Common myeloid progenitor, CD34-positive (primary cell): ENCODE data around the gene INPP4B.

Source experiments
- CTCF ChIA-PET: fragments of 350-600 bp; sonication (Branson Sonifier 250); formaldehyde crosslinking; loops from one replicate; lab custom pipeline; 2021; ENCODE audit warnings: antibody characterized with exemption; lab: Charles Lee
- POLR2A ChIA-PET: fragments of 350-600 bp; sonication (Branson Sonifier 250); formaldehyde crosslinking; loops from one replicate; lab custom pipeline; 2021; ENCODE audit warnings: antibody characterized with exemption; lab: Charles Lee
- DNase-seq, 3 donors: peaks; one replicate each; pipeline versions ENCODE4 v3.0.0 to v3.0.0-alpha.2; 2013
- H3K27ac ChIP-seq, 2 experiments: 1 replicate in 1 of 2; 2 replicates in 1 of 2; pipeline ENCODE4 v1.7.0; 2013; ENCODE audit warnings: inconsistent platforms in 2 of 2, low read length in 2 of 2, mild to moderate bottlenecking in 2 of 2, low read depth in 1 of 2, moderate library complexity in 1 of 2; ENCODE audit not compliant: severe bottlenecking in 2 of 2, insufficient read depth in 1 of 2, poor library complexity in 1 of 2
- H3K27me3 ChIP-seq, 5 experiments: replicated peaks in 2 of 5; 1 replicate in 3 of 5; 2 replicates in 2 of 5; pipeline versions ENCODE4 v1.6.1 to v1.7.0; 2013; ENCODE audit warnings: low read length in 4 of 5, mild to moderate bottlenecking in 2 of 5, moderate library complexity in 2 of 5, inconsistent platforms in 1 of 5; ENCODE audit not compliant: insufficient read depth in 5 of 5, control insufficient read depth in 4 of 5
- H3K36me3 ChIP-seq, 4 experiments: 1 replicate in 2 of 4; 2 replicates in 2 of 4; pipeline versions ENCODE4 v1.6.1 to v1.7.0; 2013; ENCODE audit warnings: low read length in 3 of 4, control low read depth in 1 of 4, mild to moderate bottlenecking in 1 of 4; ENCODE audit not compliant: control insufficient read depth in 4 of 4, insufficient read depth in 4 of 4
- H3K4me1 ChIP-seq, 4 experiments: 1 replicate in 3 of 4; 2 replicates in 1 of 4; pipeline versions ENCODE4 v1.6.1 to v1.7.1; 2013; ENCODE audit warnings: low read length in 3 of 4, mild to moderate bottlenecking in 3 of 4, control low read depth in 1 of 4, inconsistent platforms in 1 of 4, moderate library complexity in 1 of 4; ENCODE audit not compliant: control insufficient read depth in 4 of 4, insufficient read depth in 4 of 4; ENCODE audit errors: control extremely low read depth in 1 of 4
- H3K4me3 ChIP-seq, 7 experiments: 1 replicate in 4 of 7; 2 replicates in 3 of 7; pipeline versions ENCODE4 v1.5.1 to v1.7.0; 2013; ENCODE audit warnings: mild to moderate bottlenecking in 7 of 7, low read length in 6 of 7, moderate library complexity in 6 of 7, inconsistent platforms in 2 of 7, low read depth in 2 of 7, control low read depth in 1 of 7; ENCODE audit not compliant: insufficient read depth in 4 of 7, control insufficient read depth in 1 of 7; ENCODE audit errors: extremely low read depth in 1 of 7
- H3K9me3 ChIP-seq, 5 experiments: 1 replicate in 4 of 5; 2 replicates in 1 of 5; pipeline versions ENCODE4 v1.6.1 to v1.7.1; 2013; ENCODE audit warnings: low read length in 4 of 5, mild to moderate bottlenecking in 2 of 5, inconsistent platforms in 1 of 5, low read depth in 1 of 5, moderate library complexity in 1 of 5; ENCODE audit not compliant: control insufficient read depth in 4 of 5, insufficient read depth in 2 of 5; ENCODE audit errors: control extremely low read depth in 1 of 5
- WGBS: methylation state at CpG from one replicate; pipeline ENCODE4 v1.1.5; 2013; ENCODE audit not compliant: insufficient coverage; 5-methylcytosine and 5-hydroxymethylcytosine counted together

Gene INPP4B

DNA sequence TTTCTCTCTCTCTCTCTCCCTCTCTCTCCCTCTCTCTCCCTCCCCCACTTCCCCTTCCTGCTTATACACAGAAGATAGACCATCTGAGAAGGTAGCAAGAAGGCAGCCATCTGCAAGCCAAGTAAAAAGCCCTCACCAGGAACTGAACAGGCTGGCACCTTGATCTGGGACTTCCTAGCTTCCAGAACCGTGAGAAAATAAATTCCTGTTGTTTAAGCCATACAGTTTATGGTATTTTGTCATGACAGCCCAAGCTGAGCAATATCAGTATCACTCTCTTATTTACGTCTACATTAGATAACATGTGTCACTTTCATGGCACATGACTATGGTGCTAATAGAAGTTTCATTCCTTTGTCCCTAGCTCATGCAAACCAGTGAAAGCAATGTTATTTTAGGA is 581.1 kb downstream of the INPP4B start:
- H3K27ac ChIP-seq: no peak overlapping the region
- POLR2A ChIA-PET: no interaction called here
- CTCF ChIA-PET: no interaction called here

DNA sequence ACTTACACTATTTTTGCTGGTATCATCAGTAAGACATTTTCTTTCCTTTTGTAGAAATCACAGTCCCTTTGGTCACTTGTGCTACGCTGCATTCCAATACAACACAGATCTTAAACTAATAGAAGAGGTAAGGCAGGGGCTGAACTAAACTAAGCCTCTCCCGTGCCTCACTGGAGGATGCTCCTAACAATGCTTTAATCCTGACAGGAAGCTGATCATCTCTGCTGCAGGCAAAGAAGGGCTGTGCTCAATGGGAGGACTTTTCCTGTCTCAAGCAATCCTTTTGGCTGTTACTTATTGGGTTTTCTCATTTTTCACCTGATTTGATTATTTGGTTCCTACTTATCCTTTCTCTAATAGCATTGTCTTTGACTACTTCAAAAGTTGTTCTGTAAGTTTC is 583.1 kb downstream of the INPP4B start:
- Histone ChIP-seq H3K27ac (no peak overlapping the region), H3K36me3 (peaks cover 0 to 4% (median 2%) of the 10 kb centered on the region in 4 experiments), H3K9me3 (no peaks in the 10 kb centered on the region), H3K27me3 (no peaks in the 10 kb centered on the region), H3K4me1 (peaks cover 0 to 4% (median 0%) of the 10 kb centered on the region in 4 experiments), H3K4me3 (no peak overlapping the region)
- ChIA-PET CTCF (interaction anchor here (0.7 kb wide), 1 partner anchor 20 kb away, joined by 3 read pairs; no protein-coding TSS in a partner anchor), POLR2A (no interaction called here)
- no peak for DNase-seq
- 100% methylated on average over 1 of the region's 2 CpGs for WGBS

More for the DNA sequence above, 581.1 kb downstream of the INPP4B start:
- no peak overlapping the region for H3K4me3 ChIP-seq
- H3K9me3 ChIP-seq: no peaks in the 10 kb centered on the region
- no CpG with 5 or more reads among the region's 2 CpGs for WGBS
- no peaks in the 10 kb centered on the region for H3K27me3 ChIP-seq
- H3K36me3 ChIP-seq: peaks cover 0 to 3% (median 1%) of the 10 kb centered on the region in 4 experiments
- DNase-seq: no peak
- peaks cover 0 to 4% (median 0%) of the 10 kb centered on the region in 4 experiments for H3K4me1 ChIP-seq

DNA sequence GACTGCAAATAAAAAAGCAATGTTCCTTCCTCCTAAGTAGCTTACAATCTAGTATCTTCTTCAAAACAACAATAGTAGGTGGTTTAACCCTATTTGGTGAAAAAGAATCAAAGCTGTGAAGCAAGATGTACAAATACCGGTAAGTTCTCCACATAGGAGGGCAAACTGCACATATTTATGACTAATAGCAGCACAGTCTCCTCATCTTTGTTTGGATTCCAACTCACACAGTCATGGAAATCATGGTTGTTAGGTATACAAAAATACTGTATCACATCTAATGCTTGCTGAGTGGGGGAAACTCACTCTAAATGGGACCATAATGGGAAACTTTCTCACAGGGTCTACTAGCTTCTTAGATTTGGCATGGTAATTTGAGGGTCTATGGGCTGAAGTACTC is 597.2 kb downstream of the INPP4B start:
- Histone ChIP-seq H3K27ac (no peak overlapping the region), H3K4me3 (no peak overlapping the region), H3K4me1 (no peaks in the 10 kb centered on the region), H3K36me3 (peaks cover 0 to 6% (median 2%) of the 10 kb centered on the region in 4 experiments), H3K27me3 (no peaks in the 10 kb centered on the region), H3K9me3 (peaks cover 0 to 4% (median 0%) of the 10 kb centered on the region in 5 experiments)
- no peak for DNase-seq
- POLR2A ChIA-PET: no interaction called here
- WGBS: no CpG with 5 or more reads among the region's 1 CpG
- CTCF ChIA-PET: no interaction called here

DNA sequence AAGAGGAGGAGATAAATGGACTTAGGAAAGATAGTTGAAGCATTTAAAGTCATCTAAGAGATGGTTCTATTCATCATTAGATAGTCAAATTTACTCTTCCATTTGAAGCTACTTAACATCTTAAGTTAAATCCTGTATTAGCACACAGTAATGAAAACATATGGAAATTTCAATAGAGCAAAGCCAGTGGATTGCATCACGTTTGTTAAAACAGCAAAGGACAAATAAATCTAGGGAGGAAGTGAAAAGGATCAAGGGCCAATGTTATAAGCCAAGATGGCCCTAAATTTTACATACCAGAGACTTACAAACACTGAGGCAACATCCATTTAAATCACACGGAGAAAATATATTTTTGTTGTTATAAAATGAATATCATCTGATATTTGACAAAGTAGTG is 602.8 kb downstream of the INPP4B start:
- ChIA-PET CTCF (no interaction called here), POLR2A (no interaction called here)
- Histone ChIP-seq H3K4me3 (no peak overlapping the region), H3K27me3 (no peaks in the 10 kb centered on the region), H3K36me3 (no peaks in the 10 kb centered on the region), H3K4me1 (no peaks in the 10 kb centered on the region), H3K27ac (no peak overlapping the region), H3K9me3 (peaks cover 0 to 4% (median 0%) of the 10 kb centered on the region in 5 experiments)
- WGBS: no CpG with 5 or more reads among the region's 2 CpGs
- DNase-seq: no peak

DNA sequence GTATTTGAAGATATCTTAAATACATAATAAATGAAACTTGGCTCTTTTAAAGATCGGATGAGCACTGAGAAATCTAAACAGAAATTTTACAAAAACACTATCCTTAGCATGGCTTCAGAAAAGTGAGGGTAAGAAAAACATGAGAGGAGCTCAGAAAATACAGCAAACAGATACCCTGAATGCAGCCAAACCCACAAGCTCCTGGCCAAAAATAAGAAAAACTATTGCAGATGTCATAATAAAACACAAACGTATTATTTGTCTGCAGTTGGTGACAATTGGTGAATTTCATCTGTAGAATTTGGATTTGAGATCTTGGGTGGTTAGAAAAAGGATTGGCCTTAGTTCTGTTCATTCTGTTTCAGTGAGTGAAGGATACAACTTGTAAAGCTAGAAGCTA is 603.9 kb downstream of the INPP4B start:
- no peak overlapping the region for H3K27ac ChIP-seq
- H3K36me3 ChIP-seq: no peaks in the 10 kb centered on the region
- H3K4me1 ChIP-seq: no peaks in the 10 kb centered on the region
- ChIA-PET POLR2A (no interaction called here), CTCF (interaction anchor here (1.0 to 1.1 kb wide), 3 partner anchors 8 to 24 kb away, joined by 3 read pairs; no protein-coding TSS in a partner anchor)
- no peak for DNase-seq
- no peak overlapping the region for H3K4me3 ChIP-seq
- no CpG with 5 or more reads among the region's 2 CpGs for WGBS
- H3K27me3 ChIP-seq: no peaks in the 10 kb centered on the region
- H3K9me3 ChIP-seq: peaks cover 0 to 4% (median 0%) of the 10 kb centered on the region in 5 experiments

DNA sequence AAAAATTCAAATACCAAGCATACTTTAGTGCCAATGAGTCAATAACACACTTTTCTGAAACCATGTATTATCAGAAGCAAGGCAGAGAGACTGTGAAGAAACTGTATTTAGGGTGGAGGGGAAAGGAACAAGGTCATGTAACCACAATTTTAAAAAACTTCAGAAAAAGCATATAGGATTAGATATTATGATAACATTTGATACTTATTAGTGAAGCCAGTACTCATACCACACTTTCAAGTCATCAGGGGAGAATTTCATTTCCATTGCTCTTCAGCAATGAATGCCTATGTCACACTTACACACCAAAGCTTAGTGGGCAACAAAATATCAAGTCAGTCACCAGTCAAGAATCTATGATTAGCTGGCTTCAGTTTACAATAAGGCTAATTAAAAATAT is 607.5 kb downstream of the INPP4B start:
- DNase-seq: no peak
- CTCF ChIA-PET: no interaction called here
- no peaks in the 10 kb centered on the region for H3K27me3 ChIP-seq
- no peak overlapping the region for H3K27ac ChIP-seq
- no peaks in the 10 kb centered on the region for H3K9me3 ChIP-seq
- no peaks in the 10 kb centered on the region for H3K4me1 ChIP-seq
- no peak overlapping the region for H3K4me3 ChIP-seq
- H3K36me3 ChIP-seq: peaks cover 0 to 6% (median 3%) of the 10 kb centered on the region in 4 experiments
- POLR2A ChIA-PET: no interaction called here

DNA sequence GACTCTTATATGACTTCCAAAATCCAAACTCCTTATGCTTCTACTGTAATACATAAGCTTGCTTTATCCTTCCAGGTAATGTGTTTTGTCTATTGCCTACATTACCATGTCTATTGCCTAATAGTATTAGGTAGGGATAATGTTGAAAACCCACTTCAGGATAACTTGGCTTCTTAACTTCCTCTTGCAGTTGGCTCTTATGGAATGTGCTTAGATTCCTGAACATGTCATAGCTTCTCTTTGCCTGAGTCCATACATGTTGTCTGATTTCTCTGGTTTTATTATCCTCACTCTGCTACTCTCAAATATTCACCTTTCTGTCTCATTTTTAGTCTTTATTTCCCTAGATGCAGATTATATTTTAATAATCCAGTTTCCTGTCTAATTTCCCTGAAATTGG is 609.8 kb downstream of the INPP4B start:
- no peak overlapping the region for H3K27ac ChIP-seq
- DNase-seq: no peak
- ChIA-PET POLR2A (no interaction called here), CTCF (interaction anchor here (1.1 kb wide), 1 partner anchor 71 kb away, joined by 3 read pairs; no protein-coding TSS in a partner anchor)
- peaks cover 0 to 7% (median 3%) of the 10 kb centered on the region in 4 experiments for H3K36me3 ChIP-seq
- no peaks in the 10 kb centered on the region for H3K27me3 ChIP-seq
- H3K9me3 ChIP-seq: no peaks in the 10 kb centered on the region
- H3K4me3 ChIP-seq: no peak overlapping the region
- no peaks in the 10 kb centered on the region for H3K4me1 ChIP-seq
